Activated CD4-positive, alpha-beta T cell treated with anti-CD3 and anti-CD28 coated beads, Interleukin-2, amount 10 ng/mL, durations not matched to agents 7 days and 5 days (primary cell): ENCODE data around the gene TRIM52. TPM values are rescaled to one million over a fixed set of nuclear protein-coding genes. Genes with fewer than 3 reads are reported as not detected.

Experiments used
- CTCF ChIA-PET: fragments of 350-600 bp; sonication (Branson Sonifier 250); formaldehyde crosslinking; loops from one replicate; lab custom pipeline; 2021; ENCODE audit warnings: antibody characterized with exemption; lab: Charles Lee
- POLR2A ChIA-PET: fragments of 350-600 bp; sonication (Branson Sonifier 250); formaldehyde crosslinking; loops from one replicate; lab custom pipeline; 2021; ENCODE audit warnings: antibody characterized with exemption; lab: Charles Lee
- DNase-seq: peaks from one replicate; pipeline ENCODE4 v3.0.0-alpha.2; 2020
- H3K27ac Mint-ChIP-seq: one replicate; pipeline ENCODE4 v1.8.0; 2021; ENCODE audit warnings: mild to moderate bottlenecking, moderate library complexity, mixed read lengths
- H3K27me3 Mint-ChIP-seq: one replicate; pipeline ENCODE4 v1.8.0; 2021; ENCODE audit warnings: mixed read lengths
- H3K36me3 Mint-ChIP-seq: one replicate; pipeline ENCODE4 v1.8.0; 2021; ENCODE audit warnings: low read depth, mixed read lengths
- H3K4me1 Mint-ChIP-seq: one replicate; pipeline ENCODE4 v1.8.0; 2021; ENCODE audit warnings: mixed read lengths
- H3K4me3 Mint-ChIP-seq: one replicate; pipeline ENCODE4 v1.8.0; 2021; ENCODE audit warnings: mild to moderate bottlenecking, moderate library complexity, mixed read lengths
- H3K9me3 Mint-ChIP-seq: one replicate; pipeline ENCODE4 v1.8.0; 2021; ENCODE audit warnings: mixed read lengths
- total RNA-seq, 2 experiments: library from RNA; stranded (reverse); gene quantifications; one replicate each; pipeline ENCODE4 v1.2.3, GENCODE V29; 2021

TRIM52 gene
- total RNA-seq, 2 experiments from 2014 or later: 29.6 to 29.9 TPM

DNA sequence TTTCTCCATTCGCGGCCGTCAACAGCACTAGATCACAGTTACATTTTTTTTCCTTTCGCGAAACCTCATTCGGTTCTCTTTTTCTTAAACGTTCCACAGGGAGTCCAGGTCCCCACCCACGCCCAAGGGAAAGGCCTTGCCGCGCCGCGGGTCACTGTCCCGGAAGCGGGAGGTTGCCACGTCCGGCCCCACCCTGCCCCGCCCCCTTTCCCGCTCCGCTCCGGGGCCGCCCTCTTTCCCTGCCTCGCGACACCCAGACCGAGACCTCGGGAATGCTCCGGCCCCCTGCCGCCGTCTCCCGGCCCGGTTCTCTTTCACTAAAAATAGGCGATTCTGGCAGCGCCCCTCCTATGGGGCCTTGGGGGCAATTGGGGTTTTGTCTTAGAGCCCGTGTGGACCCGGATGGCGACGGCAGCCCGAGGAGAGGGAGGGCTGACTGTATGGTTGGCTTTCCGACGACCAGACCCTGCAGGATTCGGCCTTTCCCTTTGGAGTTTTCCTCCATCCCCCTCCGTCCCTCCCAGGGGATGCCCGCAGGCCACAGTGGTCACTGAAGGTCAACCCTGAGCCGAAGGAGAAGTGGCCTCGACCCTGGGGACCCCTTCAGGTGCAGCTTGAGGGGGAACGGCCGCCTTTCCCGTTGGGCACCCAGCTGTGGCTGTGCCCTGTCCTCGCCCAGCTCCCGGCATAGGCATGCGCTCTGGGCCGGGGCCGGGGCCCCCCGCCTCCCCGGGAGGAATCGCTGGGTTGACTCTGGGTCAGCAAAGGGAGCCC lies 14.5 kb downstream of the TRIM52 start:
- ChIA-PET CTCF (interaction anchor here (1.1 to 1.4 kb wide), 3 partner anchors 14 to 24 kb away, joined by 3 to 4 read pairs (median 3); partner anchors contain the start of gene TRIM52), POLR2A (no interaction called here)
- Mint-ChIP-seq H3K27ac (peak overlapping the region; percentile 94), H3K9me3 (no peaks in the 10 kb centered on the region), H3K36me3 (peaks cover 47% of the 10 kb centered on the region), H3K27me3 (no peaks in the 10 kb centered on the region), H3K4me1 (peaks cover 70% of the 10 kb centered on the region), H3K4me3 (peak overlapping the region; percentile 98)
- peak; percentile 75 for DNase-seq

DNA sequence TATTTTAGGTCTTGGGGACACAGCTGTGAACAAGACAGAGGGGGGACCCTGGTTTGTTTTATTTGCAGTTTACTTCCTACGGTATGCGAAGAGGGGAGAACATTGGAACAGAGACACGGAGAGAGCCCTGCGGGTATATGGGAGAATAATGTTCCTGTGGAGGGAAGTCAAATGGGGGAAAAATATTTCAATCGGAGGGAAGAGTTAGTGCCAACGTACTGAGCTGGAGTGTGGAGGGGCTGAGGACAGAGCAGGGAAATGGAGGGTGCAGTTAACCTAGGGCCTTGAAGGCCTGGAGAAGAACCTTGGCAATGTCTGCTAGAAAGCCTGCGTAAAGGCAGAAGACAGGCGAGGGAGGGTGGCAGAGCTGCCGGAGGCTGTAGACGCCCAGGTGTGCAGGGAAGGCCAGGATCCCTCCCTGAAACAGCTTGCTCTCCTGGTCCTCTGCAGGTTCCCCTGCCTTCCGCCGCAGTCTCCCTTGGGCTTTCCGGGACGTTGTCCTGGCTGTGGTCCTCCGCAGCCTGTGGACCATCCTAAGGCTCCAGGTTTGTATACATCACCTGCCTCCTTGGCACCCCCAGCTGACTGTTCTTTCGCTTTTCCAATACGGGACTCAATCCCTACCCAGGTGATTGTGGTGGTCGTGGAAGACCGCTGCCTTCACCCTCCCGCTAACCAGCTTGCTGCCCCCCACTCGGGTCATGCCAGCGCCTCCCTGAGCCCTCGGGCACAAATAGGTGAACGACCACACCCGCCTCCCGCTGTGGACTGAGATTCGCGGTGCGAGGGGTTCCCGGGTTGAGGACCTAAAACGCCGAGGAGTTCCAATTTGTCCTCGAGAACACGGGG lies 15.3 kb downstream of the TRIM52 start:
- POLR2A ChIA-PET: no interaction called here
- Mint-ChIP-seq H3K27me3 (no peaks in the 10 kb centered on the region), H3K9me3 (no peaks in the 10 kb centered on the region), H3K4me3 (peak overlapping the region; percentile 98), H3K4me1 (peaks cover 72% of the 10 kb centered on the region), H3K36me3 (peaks cover 54% of the 10 kb centered on the region), H3K27ac (peak overlapping the region; percentile 94)
- CTCF ChIA-PET: interaction anchor here (0.7 to 1.2 kb wide), 3 partner anchors 9 to 15 kb away, joined by 3 to 6 read pairs (median 3); partner anchors contain the start of gene TRIM52
- no peak for DNase-seq

DNA sequence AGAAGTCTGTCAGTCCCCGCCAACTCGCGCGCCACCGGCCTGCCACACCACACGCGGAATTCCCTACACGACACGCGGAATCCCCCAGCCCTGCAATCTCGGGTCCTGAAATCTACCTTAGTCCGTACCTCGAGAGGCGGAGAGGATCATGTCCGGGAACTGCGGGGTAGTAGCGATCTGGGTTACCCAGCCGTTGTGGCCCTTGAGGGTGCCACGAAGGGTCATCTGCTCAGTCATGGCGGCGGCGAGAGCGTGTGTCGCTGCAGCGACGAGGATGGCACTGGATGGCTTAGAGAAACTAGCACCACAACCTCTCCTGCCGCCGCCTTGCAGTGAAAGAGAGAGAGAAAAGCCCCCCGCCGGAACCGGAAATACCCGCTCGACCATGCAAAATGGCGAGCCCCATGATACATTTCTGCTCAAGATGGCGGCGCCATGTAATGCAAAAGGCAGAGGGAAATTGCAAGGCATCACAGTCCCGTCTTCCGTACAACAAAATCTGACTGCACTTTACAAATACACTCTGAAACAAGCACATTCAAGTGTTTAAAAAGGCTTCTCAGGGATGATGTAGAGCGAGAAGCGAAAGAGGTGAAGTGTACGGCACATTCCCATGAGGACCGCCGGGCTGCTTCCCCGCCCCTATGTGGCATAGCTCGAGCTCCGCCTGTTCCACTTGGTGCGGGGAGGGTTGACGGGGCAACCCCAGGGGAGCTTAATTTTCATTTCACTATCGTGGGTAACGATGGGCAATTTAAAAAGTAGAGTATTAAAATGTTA lies 17.2 kb downstream of the TRIM52 start, which contains the start of gene RACK1:
Gene RACK1 (minus strand): TSS at position 343 of the 780 bp plus-strand sequence. CDS start 106 bp downstream, at position 237.
- H3K9me3 Mint-ChIP-seq: no peaks in the 10 kb centered on the region
- no peaks in the 10 kb centered on the region for H3K27me3 Mint-ChIP-seq
- peak within 1 kb of the TSS; percentile 98 for H3K4me3 Mint-ChIP-seq
- peak within 1 kb of the TSS; percentile 98 for H3K27ac Mint-ChIP-seq
- peaks cover 65% of the 10 kb centered on the region for H3K4me1 Mint-ChIP-seq
- H3K36me3 Mint-ChIP-seq: peaks cover 63% of the 10 kb centered on the region
- DNase-seq: peak; percentile 93
- POLR2A ChIA-PET: interaction anchor here (0.7 to 1.0 kb wide), 2 partner anchors 11 to 20 kb away, joined by 3 to 4 read pairs; partner anchors contain the start of gene TRIM41
- CTCF ChIA-PET: interaction anchor here (1.0 to 1.7 kb wide), 6 partner anchors 8 to 59 kb away, joined by 3 to 8 read pairs (median 4); partner anchors contain the start of gene TRIM41

DNA sequence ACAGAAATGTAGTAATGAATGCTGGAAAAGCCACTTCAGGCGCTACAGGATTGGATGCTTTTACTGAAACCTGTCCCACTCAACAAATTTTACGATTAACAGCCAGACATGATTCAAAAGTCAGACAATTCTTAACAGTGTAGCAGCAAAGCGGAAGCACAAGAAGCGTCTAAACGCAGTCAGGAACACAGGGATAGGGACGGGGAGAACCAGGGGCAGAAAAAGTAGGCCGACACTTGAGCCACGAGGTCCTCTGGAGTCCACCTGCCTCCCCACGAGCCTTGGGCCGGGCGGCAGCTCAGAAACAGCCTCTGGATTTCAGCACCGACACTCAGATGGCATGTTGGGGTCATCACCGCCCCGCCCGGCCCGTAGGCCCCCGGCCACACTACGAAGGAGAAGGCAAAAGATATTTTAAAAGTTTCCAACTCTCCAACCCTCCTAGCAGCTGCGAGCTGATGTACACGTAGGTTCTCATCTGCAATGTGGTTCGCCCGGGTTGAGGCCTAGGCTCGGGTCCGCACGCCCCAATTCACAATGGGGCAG lies 17.9 kb downstream of the TRIM52 start:
- Mint-ChIP-seq H3K4me1 (peaks cover 63% of the 10 kb centered on the region), H3K27me3 (no peaks in the 10 kb centered on the region)
- POLR2A ChIA-PET: no interaction called here

GRCh38 chr5:181242031-181242451 lies 18.9 kb downstream of the TRIM52 start:
- H3K4me1 Mint-ChIP-seq: peaks cover 62% of the 10 kb centered on the region
- POLR2A ChIA-PET: no interaction called here
- DNase-seq: no peak
- H3K36me3 Mint-ChIP-seq: peaks cover 69% of the 10 kb centered on the region
- peak overlapping the region; percentile 98 for H3K27ac Mint-ChIP-seq
- CTCF ChIA-PET: interaction anchor here (1.6 to 3.5 kb wide), 2 partner anchors 12 to 15 kb away, joined by 4 to 10 read pairs; no protein-coding TSS in a partner anchor
- no peaks in the 10 kb centered on the region for H3K9me3 Mint-ChIP-seq
- H3K27me3 Mint-ChIP-seq: no peaks in the 10 kb centered on the region
- H3K4me3 Mint-ChIP-seq: peak overlapping the region; percentile 98

More for the DNA sequence above, 17.9 kb downstream of the TRIM52 start:
- Mint-ChIP-seq H3K9me3 (no peaks in the 10 kb centered on the region), H3K27ac (peak overlapping the region; percentile 98), H3K4me3 (peak overlapping the region; percentile 98), H3K36me3 (peaks cover 66% of the 10 kb centered on the region)
- CTCF ChIA-PET: interaction anchor here (1.1 to 1.7 kb wide), 2 partner anchors 9 kb away, joined by 3 to 6 read pairs; no protein-coding TSS in a partner anchor
- DNase-seq: no peak

- Mint-ChIP-seq H3K4me1 (peaks cover 62% of the 10 kb centered on the region), H3K36me3 (peaks cover 75% of the 10 kb centered on the region)
- CTCF ChIA-PET: interaction anchor here (0.6 to 3.5 kb wide), 5 partner anchors 9 to 18 kb away, joined by 3 to 10 read pairs (median 4); no protein-coding TSS in a partner anchor
Observed at GRCh38 chr5:181241393-181241975, 19.5 kb downstream of the TRIM52 start.

GRCh38 chr5:181239062-181239663 lies 21.8 kb downstream of the TRIM52 start:
- Mint-ChIP-seq H3K36me3 (peaks cover 87% of the 10 kb centered on the region), H3K27ac (no peak overlapping the region), H3K9me3 (no peaks in the 10 kb centered on the region), H3K4me1 (peaks cover 44% of the 10 kb centered on the region), H3K27me3 (no peaks in the 10 kb centered on the region), H3K4me3 (no peak overlapping the region)
- CTCF ChIA-PET: interaction anchor here (0.7 to 3.5 kb wide), 2 partner anchors 9 to 35 kb away, joined by 3 to 10 read pairs; partner anchors contain the start of gene TRIM7
- DNase-seq: no peak
- POLR2A ChIA-PET: no interaction called here

More at GRCh38 chr5:181241393-181241975, 19.5 kb downstream of the TRIM52 start:
- no peaks in the 10 kb centered on the region for H3K9me3 Mint-ChIP-seq
- POLR2A ChIA-PET: no interaction called here
- H3K27me3 Mint-ChIP-seq: no peaks in the 10 kb centered on the region
- peak overlapping the region; percentile 98 for H3K27ac Mint-ChIP-seq
- peak overlapping the region; percentile 98 for H3K4me3 Mint-ChIP-seq
- DNase-seq: peak; percentile 58

DNA sequence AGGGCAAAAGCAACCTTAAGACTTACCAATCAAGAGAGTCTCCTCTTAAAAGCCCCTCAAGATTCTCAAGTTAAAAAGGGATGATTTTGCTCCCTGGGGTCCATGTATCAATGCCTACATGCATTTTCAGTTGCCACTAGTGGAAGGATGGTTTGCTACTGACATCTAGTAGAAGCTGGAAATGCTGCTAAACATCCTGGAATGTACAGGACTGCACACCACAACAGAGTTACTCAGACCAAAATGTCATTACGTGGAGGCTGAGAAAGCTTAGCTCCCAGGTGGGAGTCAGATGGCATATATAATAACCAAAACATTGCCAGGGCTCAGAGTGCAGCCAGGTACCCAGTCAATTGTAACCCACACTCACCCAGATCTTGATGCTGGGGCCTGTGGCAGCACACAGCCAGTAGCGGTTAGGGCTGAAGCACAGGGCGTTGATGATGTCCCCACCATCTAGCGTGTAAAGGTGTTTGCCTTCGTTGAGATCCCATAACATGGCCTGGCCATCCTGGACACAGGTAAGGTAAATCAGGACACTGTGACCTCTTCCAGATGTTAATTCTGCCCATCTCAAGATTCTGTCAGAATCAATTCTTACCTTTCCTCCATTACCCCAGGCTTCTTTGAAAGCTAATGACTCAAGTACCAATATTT lies 23.1 kb downstream of the TRIM52 start:
- POLR2A ChIA-PET: no interaction called here
- H3K27me3 Mint-ChIP-seq: no peaks in the 10 kb centered on the region
- H3K4me3 Mint-ChIP-seq: peak overlapping the region; percentile 22
- no peak for DNase-seq
- peaks cover 85% of the 10 kb centered on the region for H3K36me3 Mint-ChIP-seq
- CTCF ChIA-PET: no interaction called here
- H3K27ac Mint-ChIP-seq: peak overlapping the region; percentile 36
- no peaks in the 10 kb centered on the region for H3K9me3 Mint-ChIP-seq
- peaks cover 41% of the 10 kb centered on the region for H3K4me1 Mint-ChIP-seq

DNA sequence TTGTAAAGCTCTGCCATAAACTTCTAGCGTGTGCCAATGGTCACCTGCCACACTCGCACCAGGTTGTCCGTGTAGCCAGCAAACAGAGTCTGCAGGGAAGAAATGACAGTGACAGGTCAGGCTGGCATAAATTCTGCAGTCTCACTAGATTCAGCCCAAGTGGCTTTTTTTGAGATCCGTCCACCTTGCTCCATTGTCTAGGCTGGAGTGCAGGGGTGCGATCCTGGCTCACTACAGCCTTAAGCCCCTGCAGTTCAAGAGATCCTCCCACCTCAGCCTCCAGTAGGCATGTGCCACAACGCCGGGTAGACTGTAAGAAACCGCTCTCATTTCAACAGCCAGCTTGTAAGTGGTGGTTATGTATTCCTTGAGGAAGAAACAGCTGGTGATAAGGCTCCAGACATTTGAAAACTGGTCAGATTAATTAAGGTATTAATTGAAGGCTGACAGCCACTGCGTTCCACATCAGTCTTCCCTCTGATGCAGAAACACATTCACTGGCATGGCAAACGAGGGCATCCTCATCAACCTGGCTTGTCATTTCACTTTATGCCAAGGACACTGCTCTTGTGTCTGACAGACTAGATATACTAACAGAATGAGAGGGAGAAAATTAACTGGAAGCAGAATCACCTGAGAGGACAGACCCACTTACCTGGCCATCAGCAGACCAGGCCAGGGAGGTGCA lies 23.8 kb downstream of the TRIM52 start:
- Mint-ChIP-seq H3K27me3 (no peaks in the 10 kb centered on the region), H3K27ac (no peak overlapping the region), H3K9me3 (no peaks in the 10 kb centered on the region), H3K4me3 (no peak overlapping the region), H3K4me1 (peaks cover 39% of the 10 kb centered on the region), H3K36me3 (peaks cover 81% of the 10 kb centered on the region)
- ChIA-PET CTCF (interaction anchor here (0.6 kb wide), 1 partner anchor 71 kb away, joined by 3 read pairs; no protein-coding TSS in a partner anchor), POLR2A (no interaction called here)
- no peak for DNase-seq

DNA sequence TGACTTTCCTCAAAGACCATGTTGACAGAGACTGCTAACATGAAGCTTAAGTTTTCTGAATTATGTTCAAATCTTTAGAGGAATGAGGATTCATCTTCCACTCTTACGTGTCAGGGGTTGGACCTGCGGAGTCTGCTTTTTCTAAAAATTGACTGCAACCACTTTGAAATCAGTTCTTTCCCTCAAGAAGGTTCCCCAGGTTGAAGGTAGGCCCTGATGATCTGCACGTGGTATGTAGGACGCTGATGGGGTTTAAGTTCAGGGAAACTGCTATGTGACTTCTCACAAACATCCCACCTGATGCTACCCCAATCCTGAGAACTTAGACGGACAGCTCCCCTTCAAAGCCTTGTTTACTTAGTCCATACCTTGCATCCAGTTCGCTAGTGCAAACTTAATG lies 24.5 kb downstream of the TRIM52 start:
- Mint-ChIP-seq H3K9me3 (no peaks in the 10 kb centered on the region), H3K4me3 (no peak overlapping the region), H3K27me3 (no peaks in the 10 kb centered on the region), H3K4me1 (peaks cover 35% of the 10 kb centered on the region), H3K27ac (no peak overlapping the region), H3K36me3 (peaks cover 78% of the 10 kb centered on the region)
- ChIA-PET CTCF (interaction anchor here (0.6 kb wide), 1 partner anchor 70 kb away, joined by 3 read pairs; no protein-coding TSS in a partner anchor), POLR2A (no interaction called here)
- DNase-seq: no peak
